ENCODE data around the gene TMEM183A. TPM values are rescaled to one million over a fixed set of nuclear protein-coding genes. Genes with fewer than 3 reads are reported as not detected.

TMEM183A gene
- total and polyA plus RNA-seq, 5 donors from 2014 or later = 53.6 to 130 (median 66.0) TPM

Other genes starting within 250 kb of the TMEM183A start
- gene KDM5B, start 199.0 kb upstream of the TMEM183A start, total RNA-seq = 77.7 TPM
- gene KDM5B, start 199.0 kb upstream of the TMEM183A start, polyA plus RNA-seq = 10 to 100 TPM; 13.7 to 16.9 (median 14.5) TPM
- gene PCAT6, start 196.4 kb upstream of the TMEM183A start, total RNA-seq = not detected
- gene PCAT6, start 196.4 kb upstream of the TMEM183A start, polyA plus RNA-seq = not detected
- 13.0 TPM for gene RABIF, start 118.2 kb upstream of the TMEM183A start, total RNA-seq
- 10 to 100 TPM; 25.1 to 30.7 (median 28.0) TPM for gene RABIF, start 118.2 kb upstream of the TMEM183A start, polyA plus RNA-seq
- 16.5 TPM for gene KLHL12, start 80.1 kb upstream of the TMEM183A start, total RNA-seq
- gene KLHL12, start 80.1 kb upstream of the TMEM183A start, polyA plus RNA-seq = 10 to 100 TPM; 19.2 to 27.7 (median 20.6) TPM
- gene ADIPOR1, start 49.1 kb upstream of the TMEM183A start, total RNA-seq = 70.0 TPM
- 100 to 1,000 TPM; 105 to 117 (median 107) TPM for gene ADIPOR1, start 49.1 kb upstream of the TMEM183A start, polyA plus RNA-seq
- 36.1 TPM for gene CYB5R1, start 40.1 kb upstream of the TMEM183A start, total RNA-seq
- 10 to 100 TPM; 45.9 to 69.0 (median 55.9) TPM for gene CYB5R1, start 40.1 kb upstream of the TMEM183A start, polyA plus RNA-seq
- 0.96 TPM for gene PPFIA4, start 19.1 kb downstream of the TMEM183A start, total RNA-seq
- gene PPFIA4, start 19.1 kb downstream of the TMEM183A start, polyA plus RNA-seq = not detected
- not detected for gene MYOG, start 78.6 kb downstream of the TMEM183A start, total RNA-seq
- not detected for gene MYOG, start 78.6 kb downstream of the TMEM183A start, polyA plus RNA-seq
- gene ADORA1, start 120.4 kb downstream of the TMEM183A start, total RNA-seq = not detected
- not detected for gene ADORA1, start 120.4 kb downstream of the TMEM183A start, polyA plus RNA-seq
- gene MYBPH, start 168.5 kb downstream of the TMEM183A start, total RNA-seq = not detected
- gene MYBPH, start 168.5 kb downstream of the TMEM183A start, polyA plus RNA-seq = not detected
- gene CHI3L1, start 179.3 kb downstream of the TMEM183A start, total RNA-seq = not detected
- gene CHI3L1, start 179.3 kb downstream of the TMEM183A start, polyA plus RNA-seq = not detected
- gene CHIT1, start 222.3 kb downstream of the TMEM183A start, total RNA-seq = 0.17 TPM
- not detected for gene CHIT1, start 222.3 kb downstream of the TMEM183A start, polyA plus RNA-seq